GM21717 (cell line): Measurements from ENCODE around the gene MMP28.
A peak's percentile ranks its signal among the peaks of the same experiment; 100 is the strongest.
"Not testable (repeated sequence)": the region's sequence is repeated elsewhere in the genome, so short reads cannot be mapped to it uniquely, and the experiment has no call there.

Experiments used
- ATAC-seq: cut with Tn5 transposase; IDR thresholded peaks from one replicate; pipeline ENCODE4 v1.9.1; 2021; ENCODE audit warnings: mild to moderate bottlenecking, moderate library complexity; ENCODE audit not compliant: unreplicated experiment

MMP28 gene

DNA sequence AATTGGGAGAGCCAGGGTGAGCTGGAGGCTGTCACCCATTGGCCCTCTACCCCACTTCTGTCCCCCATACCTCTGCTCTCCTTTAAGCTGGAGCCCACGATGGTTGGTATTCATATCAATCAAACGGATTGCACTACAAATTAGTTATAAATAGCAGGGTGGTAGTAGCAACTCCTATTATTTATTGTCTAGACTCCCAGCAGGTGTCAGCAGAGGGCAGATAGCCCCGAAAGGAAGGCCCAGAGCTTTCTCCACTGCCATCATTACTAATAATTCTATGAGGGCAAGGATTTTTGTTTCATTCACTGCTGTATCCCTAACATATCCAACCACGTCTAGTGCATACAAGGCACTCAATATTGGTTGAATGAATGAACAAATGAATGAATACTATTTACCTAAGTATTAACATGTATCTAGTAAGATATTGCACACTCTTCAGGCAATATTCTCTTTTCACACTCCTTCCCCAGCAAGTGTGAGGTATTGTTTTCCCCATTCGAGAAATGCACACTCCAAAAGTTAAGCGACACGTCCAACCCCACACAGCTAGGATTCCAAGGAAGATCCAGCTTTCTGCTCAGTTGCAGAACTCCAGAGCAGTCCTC lies 28.4 kb downstream of the MMP28 start:
- no peak for ATAC-seq

DNA sequence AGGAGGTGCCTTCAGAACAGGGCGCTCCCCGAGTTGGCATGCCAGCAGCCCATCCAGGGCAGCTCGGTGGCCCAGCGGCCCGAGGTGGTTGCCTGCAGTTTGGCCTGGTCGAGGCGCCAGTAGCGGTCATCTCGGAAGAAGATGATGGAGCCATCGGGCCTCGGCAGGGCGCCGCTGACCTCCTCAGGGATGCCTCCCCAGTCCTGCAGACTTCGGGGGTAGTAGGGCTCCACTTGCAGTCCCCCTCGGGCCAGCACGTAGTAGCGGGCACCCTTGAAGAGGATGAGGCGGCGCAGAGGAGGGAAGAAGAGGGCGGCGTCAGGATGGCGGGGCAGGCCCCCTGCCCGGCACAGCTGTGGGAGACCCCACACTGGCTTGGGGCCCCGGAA lies 29.0 kb downstream of the MMP28 start:
- ATAC-seq: no peak

DNA sequence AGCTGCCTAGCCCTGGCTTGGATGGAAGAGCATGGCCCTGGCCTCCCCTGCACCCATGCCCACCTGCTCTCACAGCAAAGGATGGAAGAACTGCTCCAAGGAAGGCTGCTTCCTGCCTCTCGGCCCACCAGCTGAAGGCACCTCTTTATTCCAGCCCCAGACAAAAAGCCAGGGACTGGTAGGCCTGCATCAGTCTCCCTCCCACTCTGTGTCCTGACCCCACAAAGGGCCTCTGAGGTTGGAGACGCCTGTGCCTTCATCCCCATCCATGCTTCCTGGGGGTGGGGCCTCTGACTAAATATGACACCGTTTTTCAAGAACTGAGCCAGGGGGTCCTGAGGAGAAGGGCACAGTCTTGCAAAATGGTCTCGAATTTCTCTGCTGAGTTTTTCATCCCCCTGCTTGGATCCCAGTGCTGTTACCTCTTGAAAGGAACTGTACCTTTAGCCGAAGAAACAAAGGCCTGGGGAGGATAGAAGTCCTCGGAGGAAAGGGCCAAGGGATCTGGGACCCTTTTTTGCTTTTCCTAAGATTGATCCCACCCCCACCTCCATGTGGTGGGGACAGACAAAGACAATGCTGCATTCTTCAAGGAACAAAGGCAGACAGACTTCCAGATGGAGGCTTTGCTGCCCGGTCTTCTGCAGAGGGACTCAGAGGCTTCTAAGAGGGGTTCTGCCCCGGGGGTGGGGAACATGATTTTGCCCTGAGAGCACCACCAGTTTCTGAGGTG lies 29.5 kb downstream of the MMP28 start:
- ATAC-seq: no peak

DNA sequence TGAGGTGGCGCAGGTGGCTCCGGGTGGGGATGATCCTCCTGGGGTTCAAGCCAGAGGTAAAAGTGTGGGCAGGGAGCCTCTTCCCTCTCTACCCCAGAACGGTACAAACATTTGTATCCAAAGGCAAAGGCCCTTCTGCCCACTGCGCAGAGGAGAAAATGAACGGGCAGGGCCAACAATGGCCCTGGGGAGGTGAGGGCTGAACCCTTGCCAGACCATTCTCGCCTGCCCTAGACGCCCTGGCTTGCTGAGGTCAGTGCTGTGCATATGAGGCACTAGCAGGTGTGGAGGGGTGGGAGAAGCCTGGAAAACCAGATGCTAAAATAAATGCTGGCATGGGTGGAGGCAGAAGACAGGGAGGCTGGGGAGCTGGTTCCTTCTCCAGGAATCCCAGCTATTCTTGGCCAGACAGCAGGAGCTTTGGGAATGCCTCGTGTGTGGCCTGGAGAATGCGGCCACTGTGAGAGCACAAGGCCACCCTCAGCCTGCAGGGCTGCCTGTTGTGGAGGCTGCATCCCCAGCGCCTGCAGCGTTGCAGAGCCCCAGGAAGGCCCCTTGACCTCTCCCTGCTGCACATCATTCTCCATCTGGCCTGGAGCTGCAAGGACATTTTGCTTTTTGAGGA lies 30.2 kb downstream of the MMP28 start:
- ATAC-seq: no peak

DNA sequence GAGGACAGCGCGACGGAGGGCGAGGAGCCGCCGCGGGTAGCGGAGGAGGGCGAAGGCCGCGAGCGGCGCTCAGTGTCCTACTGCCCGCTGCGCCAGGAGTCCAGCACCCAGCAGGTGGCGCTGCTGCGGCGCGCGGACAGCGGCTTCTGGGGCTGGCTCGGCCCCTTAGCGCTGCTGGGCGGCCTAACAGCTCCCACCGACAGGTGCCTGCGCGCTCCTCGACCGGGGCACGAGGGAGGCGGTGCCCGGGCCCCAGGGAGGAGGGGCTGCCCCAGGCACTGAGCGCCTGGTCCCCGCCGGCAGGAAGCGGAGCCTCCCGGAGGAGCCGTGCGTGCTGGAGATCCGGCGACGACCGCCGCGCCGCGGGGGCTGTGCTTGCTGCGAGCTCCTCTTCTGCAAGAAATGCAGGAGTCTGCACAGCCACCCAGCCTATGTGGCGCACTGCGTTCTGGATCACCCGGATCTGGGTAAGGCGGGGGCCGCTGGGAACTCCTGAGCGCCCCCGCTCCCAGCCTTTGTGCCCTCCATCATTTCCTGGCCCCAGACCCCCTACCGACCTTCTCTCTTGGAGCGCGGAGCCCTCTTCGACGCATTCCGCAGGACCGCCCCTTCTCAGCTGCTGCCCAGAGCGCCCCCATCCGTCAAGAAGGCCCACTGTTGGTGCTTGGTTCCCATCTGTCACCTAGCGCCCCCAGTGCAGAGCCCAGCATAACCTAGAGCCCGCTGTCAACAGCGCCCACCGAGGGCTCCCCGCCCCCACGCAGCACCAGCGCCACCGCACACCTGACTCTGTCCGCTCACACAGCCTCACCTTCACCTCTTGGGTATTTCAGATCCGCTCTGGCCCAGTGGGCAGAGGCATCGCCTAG lies 31.1 kb downstream of the MMP28 start:
- peak; percentile 89 for ATAC-seq

DNA sequence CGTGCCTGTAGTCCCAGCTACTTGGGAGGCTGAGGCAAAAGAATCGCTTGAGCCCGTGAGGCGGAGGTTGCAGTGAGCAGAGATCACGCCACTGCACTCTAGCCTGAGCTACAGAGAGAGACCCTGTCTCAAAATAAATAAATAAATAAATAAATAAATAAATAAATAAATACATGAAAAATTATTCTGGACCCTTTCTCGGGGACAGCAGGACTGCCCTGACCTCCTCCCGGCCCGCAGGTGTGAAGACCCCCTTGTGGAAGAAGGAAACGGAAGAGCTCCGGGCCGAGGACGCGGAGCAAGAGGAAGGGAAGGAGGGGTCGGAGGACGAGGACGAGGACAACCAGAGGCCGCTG lies 31.7 kb downstream of the MMP28 start:
- ATAC-seq: no peak

DNA sequence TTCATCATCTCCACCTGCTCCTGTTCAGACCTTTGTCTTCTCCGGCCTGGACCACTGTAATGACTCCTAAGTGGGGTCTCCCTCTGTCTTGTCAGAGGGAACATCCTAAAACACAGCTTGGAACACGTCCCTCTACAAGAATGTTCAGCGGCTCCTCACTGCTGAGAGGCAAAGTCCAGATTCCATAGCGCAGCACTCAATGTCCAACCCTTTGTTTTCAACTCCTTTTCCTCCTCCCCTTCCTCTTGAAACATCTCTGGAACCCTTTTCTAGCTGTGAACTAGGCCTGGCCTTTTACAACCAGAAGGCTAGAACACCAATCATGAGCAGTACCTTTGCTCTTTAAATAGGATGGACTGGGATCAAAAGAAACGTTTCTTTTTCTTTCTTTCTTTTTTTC lies 33.8 kb downstream of the MMP28 start:
- no peak for ATAC-seq

DNA sequence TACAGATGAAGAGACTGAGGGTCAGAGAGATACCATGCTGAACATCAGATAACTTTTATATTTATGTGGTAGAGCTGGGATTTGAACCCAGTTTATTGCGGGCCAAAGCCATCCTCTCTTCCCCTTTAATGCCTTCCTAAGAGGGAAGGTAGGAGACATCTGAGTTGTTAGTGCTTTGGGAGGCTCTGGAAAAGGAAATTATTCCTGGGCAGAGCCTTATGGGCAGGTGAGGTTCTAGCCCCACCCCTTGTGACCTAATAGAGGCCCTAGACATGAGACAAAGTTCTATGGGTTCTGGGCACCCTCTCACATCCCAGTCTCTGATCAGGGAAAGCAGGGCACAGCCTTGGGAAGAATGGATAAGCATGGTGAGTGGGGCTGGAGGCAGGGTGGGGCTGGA lies 34.9 kb downstream of the MMP28 start, which contains the start of gene C17orf50:
Gene C17orf50, plus strand, starts transcription at position 301 of the 400 bp plus-strand sequence. Its CDS starts 55 bp downstream, at position 356.
- no peak for ATAC-seq

DNA sequence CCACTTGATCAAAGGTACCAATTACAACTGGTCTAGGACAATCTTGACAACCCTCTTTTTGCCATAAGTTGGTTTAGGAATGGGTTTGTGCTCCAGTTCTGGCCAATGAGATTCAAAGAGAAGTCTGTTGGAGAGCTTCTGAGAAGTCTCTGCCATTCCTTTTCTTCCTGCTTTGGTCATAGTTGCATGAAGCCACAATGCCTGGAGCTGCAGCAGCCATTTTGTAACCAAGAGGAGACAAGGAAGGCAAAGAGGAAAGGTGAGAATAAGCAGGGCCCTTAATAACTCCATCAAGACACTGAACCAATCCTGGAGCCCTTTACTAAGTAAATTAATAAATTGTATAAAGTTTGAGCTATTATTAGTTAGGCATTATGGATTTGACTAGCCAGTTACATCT lies 38.2 kb downstream of the MMP28 start:
- no peak for ATAC-seq

DNA sequence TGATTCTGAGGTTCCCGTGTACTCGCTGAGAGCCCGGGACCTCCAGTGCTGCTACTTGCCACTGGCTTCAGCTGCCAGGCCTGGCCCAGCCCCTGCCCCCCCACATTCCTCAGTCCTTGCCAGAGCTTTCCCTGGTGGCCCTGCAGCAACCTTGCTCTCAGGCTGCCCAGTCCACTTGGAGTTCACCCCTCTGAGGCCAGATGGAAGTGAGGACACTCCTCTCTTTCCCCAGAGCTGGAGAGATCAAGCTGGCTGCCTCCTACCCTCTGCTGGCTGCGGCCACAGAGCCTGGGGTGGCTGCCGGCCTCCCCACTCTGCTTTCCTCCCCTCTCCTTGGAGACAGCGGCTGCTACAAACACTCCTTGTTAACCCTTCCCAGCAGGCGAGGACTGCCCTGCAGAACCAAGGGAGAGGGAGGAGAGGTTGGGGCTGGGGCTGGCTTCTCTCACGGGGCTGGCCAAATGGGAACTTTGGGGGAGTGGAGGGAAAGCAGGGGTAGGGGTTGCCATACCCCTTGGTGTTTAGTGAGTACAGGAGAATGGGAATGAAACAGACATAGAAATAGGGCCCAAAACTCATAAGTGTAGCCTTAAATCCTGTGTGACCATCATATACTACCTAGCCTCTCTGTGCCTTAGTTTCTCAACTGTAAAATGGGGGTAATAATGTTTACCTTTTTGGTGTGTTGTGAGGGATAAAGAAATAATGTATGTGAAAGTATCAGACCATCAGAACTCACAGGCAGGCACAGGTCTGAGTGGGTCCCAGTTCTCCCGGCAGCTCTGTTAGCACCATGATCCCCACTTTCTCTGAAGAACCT lies 42.3 kb downstream of the MMP28 start, which contains the start of gene GAS2L2:
Gene GAS2L2, minus strand, starts transcription at position 295 of the 820 bp plus-strand sequence. CDS start 389 bp downstream, outside the sequence.
- ATAC-seq: no peak

DNA sequence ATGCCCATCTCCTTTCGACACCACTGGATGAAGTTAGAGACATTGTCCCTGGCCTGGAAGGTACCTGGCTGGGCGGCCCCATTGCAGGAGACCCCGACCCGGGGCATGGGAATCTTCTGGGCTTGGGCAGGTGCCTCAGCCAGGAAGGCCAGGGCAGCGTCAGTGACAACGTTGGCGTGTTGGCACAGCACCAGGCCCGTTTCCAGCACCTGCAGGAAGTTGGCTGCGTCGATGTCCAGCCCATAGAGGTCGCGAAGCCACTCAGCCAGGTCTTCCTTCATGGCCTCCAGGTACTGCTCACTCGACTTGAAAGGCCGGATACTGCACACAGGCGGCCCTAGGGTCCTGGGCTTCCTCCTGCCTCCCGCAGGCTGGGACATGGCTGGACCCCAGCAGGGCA lies 43.0 kb downstream of the MMP28 start:
- no peak for ATAC-seq

DNA sequence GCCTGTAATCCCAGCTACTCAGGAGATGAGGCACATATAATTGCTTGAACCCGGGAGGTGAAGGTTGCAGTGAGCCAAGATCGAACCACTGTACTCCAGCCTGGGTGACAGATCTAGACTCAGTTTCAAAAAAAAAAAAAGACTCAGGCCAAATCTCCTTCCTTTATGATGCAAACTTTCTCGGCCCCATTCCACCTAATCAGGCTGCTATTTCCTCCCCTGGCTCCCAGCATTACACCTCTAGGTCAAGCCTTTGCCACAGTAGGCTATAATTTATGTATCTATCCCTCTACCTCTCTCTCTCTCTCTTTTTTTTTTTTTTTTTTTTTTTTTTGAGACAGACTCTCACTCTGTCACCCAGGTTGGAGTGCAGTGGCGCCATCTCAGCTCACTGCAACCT lies 43.9 kb downstream of the MMP28 start:
- ATAC-seq: not testable (repeated sequence)

DNA sequence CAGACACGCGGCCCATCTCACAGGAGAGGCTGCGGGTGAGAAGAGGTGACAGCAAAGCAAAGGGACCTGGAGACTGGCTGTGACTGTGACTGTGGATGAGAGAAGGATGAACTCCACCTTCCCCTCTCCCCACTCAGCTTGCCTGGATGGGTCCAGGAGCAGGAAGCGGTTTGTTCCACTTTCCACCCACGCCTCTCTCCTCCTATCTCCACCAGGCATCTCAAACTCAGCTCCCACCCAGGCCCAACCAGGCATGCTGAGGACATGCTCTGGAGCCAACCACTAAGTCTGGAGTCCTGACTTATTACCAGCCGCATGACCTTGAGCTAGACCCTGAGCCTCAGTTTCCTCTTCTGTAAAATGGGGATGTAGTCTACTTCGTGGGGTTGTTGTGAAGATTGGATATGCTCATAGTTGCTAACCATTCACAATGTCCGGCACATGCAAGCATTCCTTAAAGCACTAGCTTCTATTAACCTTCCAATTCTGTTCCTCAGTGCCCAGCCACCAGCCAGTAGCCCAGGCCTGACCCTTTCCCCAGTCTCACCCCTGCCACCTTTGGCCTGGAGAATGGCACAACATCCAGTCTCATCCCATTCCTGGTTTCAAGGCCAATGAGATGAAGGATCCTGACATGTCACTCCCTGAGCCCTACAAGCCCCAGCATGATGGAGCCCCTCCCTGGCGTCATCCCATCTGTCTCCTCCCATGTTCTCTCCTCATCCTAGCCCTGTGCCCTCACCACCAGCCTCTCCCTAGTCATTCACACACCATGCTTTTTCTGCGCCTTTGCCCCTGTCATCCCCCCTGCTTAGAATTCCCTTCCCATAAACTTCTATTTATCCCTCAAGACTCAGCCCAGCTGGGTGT lies 44.7 kb downstream of the MMP28 start:
- ATAC-seq: no peak

DNA sequence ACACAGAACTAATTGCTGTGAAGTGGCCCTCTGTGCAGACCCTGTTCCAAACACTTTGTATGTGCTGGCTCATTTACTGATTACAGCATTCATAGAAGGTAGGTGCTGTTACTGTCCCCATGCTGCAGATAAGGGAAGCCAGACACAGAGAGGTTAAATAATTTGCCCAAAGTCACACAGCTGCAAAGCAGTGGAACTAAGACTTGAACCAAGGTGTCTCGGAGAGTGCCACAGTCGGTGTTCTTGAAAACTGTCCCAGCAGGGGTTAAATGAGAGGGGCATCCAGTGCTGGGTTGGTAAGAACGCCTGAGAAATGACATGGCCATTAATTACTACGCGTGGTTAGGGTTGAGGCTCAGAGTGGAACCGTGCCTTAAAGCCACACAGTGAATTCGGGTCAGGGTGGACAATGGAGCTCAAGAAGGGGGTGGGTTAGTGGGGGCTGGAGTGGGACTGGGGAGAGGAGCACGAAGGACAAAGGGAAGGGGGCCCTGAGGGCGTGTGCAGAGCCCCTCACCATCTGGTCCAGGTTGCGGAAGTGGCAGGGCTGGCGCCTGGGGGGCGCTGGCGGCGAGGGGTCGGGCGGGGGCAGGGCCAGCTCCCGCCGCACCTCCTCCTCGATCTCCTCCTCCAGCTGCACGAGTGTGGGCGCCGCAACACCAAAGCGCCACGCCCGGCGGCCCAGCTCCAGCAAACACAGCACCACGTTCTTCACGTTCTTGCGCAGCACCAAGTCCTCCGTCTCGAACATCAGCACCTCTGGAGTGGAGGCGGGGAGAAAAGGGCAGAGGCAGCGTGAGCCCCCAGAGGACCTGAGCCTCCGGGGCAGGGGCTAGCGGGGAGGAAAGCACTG lies 45.7 kb downstream of the MMP28 start:
- no peak for ATAC-seq

DNA sequence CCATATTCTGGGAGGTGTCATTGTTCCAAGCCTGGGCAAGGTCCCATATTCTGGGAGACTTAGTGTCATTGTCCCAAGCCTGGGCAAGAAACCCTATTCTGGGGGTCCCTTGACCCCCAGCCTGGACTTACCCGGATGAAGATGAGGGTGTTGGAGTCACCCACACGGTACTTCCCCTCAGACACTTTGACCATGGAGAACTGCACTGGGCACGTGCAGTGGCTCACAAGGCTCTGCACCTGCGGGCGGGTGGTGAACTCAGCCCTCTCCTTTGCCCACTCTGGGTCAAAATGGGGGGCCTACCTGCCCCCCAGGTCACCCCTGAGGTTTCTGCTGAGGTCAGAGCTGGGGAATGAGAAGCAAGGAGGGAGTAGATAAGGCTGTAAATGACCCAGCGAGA lies 46.5 kb downstream of the MMP28 start:
- no peak for ATAC-seq

DNA sequence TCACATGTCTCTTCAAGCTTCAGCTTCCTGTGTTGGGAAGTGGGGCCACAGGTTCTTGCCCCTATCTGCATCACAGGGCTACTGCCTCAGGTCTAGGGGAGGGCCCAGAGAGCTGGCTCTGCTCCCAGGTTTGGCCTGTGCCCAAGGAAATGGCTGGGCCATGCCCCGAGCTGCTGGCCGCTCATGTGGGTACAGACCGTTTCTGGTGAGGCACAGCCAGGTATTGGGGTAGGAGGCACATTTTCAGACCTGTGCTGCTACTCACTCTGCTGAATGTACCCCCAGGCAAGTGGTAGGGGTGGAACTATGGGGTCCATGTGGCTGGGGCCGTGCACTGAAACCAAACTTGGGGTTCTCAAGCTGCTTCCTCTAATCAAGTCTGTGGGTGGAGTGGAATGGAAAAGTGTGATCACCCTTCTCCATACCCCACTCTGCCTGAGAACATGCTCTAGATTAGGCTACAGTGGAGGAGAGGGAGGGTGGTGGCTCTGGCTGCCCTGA lies 47.0 kb downstream of the MMP28 start:
- ATAC-seq: no peak

DNA sequence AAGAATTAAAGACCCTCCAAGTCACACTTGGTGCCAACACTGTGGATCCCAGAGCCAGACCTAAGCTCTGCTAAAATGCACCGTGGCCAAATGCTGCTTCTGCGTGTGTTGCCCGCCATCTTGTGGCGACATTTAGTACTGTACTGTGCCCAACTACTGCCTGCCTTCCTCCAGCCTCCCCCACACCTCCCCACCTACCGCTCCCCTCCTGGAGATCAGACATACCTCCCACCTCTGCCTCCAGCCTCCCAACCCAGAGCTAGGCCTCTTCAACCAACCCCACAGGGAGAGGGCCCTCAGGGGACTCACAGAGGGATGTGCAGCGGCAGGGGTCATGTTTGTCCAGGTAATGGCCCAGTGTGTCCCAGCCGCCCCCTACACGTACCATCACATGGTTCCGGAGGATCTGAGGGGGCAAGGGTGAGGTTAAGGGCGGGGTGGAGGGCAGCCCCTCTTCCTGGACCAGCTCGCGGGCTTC lies 47.9 kb downstream of the MMP28 start:
- no peak for ATAC-seq

DNA sequence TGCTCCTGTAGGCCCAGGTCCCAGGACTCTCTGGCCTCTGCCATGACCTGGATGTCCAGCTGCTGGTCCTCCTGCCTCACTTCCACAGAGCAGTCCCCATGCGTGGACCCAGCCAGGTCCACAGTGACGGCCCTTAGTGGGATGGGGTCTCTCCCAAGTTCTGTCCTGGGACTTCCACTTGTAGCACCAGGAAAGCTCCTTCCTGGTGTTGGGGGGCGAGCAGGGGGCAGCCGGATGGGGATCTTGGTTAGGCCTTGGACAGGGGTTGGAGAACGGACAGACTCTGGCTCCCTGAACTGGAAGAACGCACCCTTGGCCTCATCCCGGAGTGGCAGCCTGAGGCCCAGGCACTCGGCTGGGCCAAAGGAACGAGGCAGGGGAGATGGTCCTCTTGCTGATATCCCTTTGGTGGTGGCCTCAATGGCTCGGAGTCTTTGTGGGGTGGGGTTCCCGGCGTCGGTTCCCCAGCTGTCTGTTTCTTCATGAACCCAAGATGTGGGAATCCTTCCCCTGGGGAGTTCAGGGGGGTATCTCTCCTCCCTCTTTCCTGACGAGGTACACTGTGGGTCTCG lies 49.6 kb downstream of the MMP28 start:
- ATAC-seq: no peak
